NOMO-1 (cell line): ENCODE measurements around the gene MGMT.

Source experiments
- DNase-seq, 2 experiments: peaks; one replicate each; lab custom pipeline; 2025; ENCODE audit not compliant: unreplicated experiment in 2 of 2; lab: John Stamatoyannopoulos, UW

Gene MGMT

DNA sequence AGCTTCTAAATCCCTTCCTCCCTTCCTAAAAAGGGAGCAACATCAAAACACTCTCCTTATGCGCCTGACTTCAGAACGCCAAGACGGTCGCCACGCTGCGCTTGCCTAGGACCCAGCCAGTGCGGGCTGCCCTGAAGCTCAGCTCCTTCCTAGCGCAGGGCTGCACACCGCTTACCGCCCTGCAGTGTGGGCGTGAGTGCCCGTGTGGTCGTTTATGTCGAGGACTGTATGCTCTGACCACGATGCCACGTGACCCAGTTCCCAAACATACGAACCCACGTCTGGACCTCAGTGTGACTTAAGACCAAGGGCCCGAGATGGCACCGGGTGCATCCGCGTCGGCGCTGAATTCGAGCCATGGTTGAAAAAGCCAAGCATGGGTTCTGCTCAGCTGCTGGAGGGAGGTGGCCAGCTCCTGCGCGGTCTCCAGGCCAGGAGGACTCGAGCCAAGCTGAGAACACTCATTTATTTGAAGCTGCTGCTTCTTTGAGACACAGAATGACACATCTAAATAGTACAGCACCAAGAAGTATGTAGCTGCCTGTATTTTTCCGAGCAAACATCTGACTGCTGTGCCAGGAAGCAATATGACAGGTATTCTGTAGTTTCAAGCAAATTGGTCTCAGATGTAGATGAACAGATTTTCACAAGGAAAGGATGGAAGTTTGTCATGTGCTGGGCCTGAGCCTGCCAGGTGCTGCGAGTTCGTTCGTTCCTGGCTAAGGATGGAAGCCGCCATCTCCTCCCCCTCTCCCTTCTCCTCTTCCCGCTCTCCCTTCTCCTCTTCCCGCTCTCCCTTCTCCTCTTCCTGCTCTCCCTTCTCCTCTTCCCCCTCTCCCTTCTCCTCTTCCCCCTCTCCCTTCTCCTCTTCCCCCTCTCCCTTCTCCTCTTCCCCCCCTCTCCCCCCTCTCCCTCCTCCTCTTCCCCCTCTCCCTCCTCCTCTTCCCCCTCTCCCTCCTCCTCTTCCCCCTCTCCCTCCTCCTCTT, 312.4 kb downstream of the MGMT start:
- DNase-seq = no peak

GRCh38 chr10:129780198-129780597, 313.2 kb downstream of the MGMT start:
- no peak for DNase-seq

- no peak for DNase-seq
These were observed 314.1 kb downstream of the MGMT start for GRCh38 chr10:129780901-129781795.

DNA sequence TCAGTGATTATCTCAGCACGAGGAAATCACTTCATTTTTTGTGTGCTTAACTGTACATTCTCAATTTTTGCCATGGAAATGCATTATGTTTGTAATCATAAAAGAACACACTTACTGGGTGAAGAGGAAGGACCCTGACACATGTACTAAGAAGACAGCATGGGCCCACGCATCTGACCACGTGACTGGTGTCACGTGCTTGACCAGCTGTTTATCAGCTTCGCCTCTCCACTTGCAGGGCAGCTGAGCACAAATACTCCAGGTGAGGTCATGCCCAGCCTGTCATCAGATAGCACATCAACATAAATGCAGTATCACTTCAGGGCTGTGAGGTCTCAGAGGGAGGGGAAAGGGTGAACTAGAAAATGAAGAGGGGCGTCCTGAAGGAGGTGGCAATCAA, 317.2 kb downstream of the MGMT start:
- DNase-seq = no peak

- no peak for DNase-seq
These were observed 317.9 kb downstream of the MGMT start for GRCh38 chr10:129784891-129785290.

DNA sequence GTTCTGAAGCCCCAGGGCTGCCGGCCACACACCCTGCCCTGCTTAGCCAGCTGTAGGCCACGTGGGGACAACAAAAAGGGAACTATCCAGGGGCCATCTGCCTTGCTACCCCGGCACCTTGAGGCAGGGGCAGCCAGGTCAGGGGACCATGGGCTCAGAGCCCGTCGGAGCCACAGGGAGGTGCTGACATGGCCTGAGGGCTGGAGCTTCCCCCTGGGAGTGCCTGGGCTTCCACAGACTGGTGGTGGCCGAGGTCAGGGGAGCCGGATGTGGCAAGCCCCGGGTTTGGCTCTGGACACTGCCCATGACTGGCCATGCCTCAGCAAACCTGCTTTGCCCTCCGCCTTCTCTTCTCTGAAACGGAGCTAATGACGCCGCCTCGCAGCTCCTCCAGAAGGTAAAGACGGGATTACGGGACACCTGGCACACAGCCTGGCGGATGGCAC, 318.5 kb downstream of the MGMT start:
- no peak for DNase-seq

DNA sequence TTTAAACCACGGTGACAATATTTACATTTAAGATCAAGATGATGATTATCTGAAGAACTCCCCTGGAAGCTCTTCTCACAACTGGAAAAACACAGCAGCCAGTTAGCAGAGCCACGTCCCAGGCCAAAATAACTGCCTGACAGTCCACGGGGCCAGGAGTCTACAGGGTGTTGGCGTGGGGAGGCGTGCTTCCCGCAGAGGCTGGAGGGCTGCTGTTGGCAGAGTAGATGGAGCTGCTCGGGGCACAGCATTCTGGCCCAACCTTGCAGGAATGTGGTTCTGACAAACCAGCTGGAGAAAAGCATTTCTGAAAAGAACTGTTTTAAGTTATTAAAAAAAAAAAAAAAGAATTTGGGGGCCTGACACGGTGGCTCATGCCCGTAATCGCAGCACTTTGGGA, 319.2 kb downstream of the MGMT start:
- DNase-seq = no peak

- DNase-seq = no peak
These were observed 320.5 kb downstream of the MGMT start for GRCh38 chr10:129787557-129787956.

GRCh38 chr10:129788215-129788614, 321.2 kb downstream of the MGMT start:
- DNase-seq = no peak

DNA sequence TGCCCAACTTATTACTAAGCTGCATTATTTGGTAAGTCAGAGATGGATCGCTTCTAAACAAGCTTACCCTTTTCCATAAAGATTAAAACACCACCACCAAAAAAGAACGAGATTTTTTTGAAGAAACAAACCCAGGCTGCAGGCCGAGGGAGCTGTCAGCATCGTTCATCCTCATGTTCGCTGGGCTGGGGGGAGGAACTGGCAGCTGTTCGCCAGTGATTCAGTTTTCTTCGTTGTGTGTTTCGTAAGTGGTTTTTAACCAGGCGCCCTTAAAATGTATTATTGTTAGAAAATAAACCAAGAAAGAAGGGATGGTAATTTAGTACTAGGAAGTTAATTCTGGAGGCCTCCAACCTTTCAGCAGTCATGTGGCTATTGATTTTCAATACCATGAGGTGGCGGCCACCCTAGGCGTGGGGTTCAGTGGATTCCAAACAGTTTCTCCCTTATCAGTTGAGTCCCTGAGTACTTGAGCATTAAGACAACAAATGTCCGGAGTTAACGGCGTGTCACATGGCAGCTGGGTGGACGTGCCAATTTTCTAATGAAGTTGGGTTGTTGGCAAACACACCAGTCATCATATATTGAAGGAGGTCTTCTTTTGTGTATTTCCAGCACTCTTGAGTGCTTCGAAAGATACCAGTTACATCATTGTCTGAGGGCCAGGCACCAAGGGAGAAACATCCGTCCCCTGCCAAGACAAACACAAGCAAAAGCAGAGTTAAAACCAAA, 323.8 kb downstream of the MGMT start:
- peak in 1 of 2 experiments; percentile 10 for DNase-seq

- no peak for DNase-seq
These were observed 325.1 kb downstream of the MGMT start for GRCh38 chr10:129792141-129792540.

GRCh38 chr10:129792864-129793263, 325.8 kb downstream of the MGMT start:
- DNase-seq = no peak

DNA sequence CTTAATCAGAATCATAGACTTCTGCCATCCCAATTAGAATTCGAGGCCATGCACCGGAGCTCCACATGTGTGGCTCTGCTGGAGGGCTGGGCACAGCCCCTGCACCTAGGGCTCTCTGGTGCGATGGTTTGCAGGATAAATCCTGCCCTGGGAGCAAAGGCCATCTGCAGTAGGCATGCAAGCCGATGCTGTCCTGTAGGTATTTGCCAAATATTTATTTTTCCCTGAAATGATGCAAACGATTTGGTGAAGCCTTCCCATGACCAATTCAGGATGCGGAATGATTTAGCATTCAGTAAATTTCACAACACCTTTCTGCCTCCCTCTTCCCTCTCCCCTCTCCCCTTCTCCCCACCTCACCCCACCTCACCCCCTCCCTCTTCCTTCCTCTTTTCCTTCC, 326.4 kb downstream of the MGMT start:
- DNase-seq = no peak

DNA sequence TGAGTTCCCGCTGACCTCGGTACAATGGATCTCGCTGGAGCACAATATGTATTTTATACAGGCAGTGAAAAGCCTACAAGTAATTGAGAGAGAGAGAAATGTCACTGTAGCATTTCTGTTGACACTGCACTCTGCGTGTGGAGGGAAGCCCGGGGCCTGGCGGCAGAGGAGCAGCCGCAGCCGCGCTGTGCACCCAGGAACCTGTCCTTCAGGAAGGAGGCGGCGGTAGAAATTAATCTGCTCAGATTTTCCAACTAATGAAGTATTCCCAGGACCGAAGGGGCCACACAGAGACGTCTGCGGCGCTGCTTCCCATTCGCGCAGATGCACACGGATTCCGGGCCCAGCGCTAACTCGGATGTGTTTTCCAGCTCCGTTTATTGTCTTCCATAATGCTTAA, 327.0 kb downstream of the MGMT start:
- DNase-seq = no peak

DNA sequence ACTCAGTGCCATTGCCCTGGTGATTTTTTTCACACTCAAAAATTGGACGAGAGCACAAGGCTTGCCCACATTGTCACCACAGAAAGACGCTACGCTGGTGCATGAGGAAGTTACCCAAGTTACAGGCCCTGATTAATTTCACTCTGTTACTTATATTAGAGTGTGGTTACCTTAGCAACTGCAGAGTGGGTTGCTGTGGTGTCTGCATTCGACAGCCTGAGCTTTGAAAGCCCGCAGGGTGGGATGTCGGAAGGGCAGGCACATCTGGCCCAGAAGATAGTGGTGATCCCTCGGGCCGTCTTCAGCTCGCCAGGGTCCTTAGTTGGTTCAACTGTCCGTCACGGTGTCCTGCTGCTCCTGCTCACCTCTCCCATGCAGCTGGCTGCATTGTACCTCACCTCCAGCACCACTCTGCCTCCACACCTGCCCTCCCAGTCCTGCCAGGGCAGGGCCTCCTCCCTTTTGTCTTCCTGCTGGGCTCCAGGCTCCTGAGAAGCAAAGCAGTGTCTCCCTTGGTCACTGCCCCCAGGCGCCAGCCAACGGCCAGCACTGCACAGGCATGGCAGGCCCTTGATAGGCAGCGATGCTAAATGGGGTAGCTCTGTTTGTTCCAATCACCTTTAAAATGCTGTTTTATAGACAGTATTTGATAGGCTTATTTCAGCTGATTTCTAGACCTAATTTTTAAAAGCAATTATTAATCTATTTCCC, 329.8 kb downstream of the MGMT start:
- peak in 1 of 2 experiments; percentile 50 for DNase-seq

GRCh38 chr10:129799942-129800341, 332.9 kb downstream of the MGMT start:
- no peak for DNase-seq

GRCh38 chr10:129800796-129801340, 333.8 kb downstream of the MGMT start:
- DNase-seq = no peak

- DNase-seq = no peak
These were observed 340.2 kb downstream of the MGMT start for GRCh38 chr10:129807211-129807610.

- no peak for DNase-seq
These were observed 341.3 kb downstream of the MGMT start for GRCh38 chr10:129808092-129808983.
